ENCODE measurements around the gene KRT38.
"Not testable (repeated sequence)": the region's sequence is repeated elsewhere in the genome, so short reads cannot be mapped to it uniquely, and the experiment has no call there.

GRCh38 chr17:41395044-41395443 is 45.7 kb downstream of the KRT38 start:
- TF ChIP-seq PBX3 (IDR thresholded peaks at IDR 0.05); JUND (IDR thresholded peaks at IDR 0.05); NFIC (IDR thresholded peaks at IDR 0.05; ENCODE audit: borderline replicate concordance): not testable (repeated sequence)
